Sigmoid colon (tissue), 3 donors: Measurements from ENCODE around the gene KIAA0586.

ENCODE experiments used
- POLR2A ChIP-seq, 2 donors: fragments of 450-650 bp; IDR thresholded peaks; one replicate each; pipeline ENCODE4 v1.6.1; 2016; ENCODE audit warnings: antibody characterized with exemption in 2 of 2, mild to moderate bottlenecking in 2 of 2, moderate library complexity in 2 of 2
- TF ChIP-seq, protein P1 (sequence below), 4 experiments: fragments of 450-650 bp in 3 of 4; fragments of 200-600 bp in 1 of 4; IDR thresholded peaks; one replicate each; pipeline ENCODE4 v1.5.1; 2016 to 2019; ENCODE audit warnings: antibody characterized with exemption in 4 of 4, mild to moderate bottlenecking in 3 of 4, moderate library complexity in 2 of 4

DNA sequence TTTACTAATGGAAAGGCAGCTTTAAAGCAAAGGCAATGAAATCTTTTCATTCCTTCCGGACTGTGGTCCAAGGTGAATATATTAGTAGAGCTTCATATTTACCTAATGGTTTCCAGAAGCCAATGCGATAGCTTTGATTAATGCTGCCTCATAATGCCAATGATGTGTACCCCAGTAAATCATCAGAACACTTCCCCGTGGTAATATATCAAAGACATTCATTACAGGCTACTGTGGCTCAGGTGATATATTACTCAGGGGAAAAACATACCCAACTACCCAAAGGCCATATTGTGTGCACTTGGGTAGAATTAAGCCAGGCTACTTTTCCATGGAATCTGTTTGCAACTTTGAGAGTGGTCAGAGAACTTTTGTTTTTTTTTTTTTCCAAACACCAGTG, 140.8 kb downstream of the KIAA0586 start:
- TF ChIP-seq, protein P1, sequence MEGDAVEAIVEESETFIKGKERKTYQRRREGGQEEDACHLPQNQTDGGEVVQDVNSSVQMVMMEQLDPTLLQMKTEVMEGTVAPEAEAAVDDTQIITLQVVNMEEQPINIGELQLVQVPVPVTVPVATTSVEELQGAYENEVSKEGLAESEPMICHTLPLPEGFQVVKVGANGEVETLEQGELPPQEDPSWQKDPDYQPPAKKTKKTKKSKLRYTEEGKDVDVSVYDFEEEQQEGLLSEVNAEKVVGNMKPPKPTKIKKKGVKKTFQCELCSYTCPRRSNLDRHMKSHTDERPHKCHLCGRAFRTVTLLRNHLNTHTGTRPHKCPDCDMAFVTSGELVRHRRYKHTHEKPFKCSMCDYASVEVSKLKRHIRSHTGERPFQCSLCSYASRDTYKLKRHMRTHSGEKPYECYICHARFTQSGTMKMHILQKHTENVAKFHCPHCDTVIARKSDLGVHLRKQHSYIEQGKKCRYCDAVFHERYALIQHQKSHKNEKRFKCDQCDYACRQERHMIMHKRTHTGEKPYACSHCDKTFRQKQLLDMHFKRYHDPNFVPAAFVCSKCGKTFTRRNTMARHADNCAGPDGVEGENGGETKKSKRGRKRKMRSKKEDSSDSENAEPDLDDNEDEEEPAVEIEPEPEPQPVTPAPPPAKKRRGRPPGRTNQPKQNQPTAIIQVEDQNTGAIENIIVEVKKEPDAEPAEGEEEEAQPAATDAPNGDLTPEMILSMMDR (IDR thresholded peaks at IDR 0.05) = no peak
- no peak for TF ChIP-seq POLR2A (IDR thresholded peaks at IDR 0.05)
